Measurements from ENCODE around the gene STPG2. TPM values are rescaled to one million over a fixed set of nuclear protein-coding genes. Genes with fewer than 3 reads are reported as not detected.

Gene STPG2
- total RNA-seq, 1 experiment from 2014 or later, result 0.35 TPM

DNA sequence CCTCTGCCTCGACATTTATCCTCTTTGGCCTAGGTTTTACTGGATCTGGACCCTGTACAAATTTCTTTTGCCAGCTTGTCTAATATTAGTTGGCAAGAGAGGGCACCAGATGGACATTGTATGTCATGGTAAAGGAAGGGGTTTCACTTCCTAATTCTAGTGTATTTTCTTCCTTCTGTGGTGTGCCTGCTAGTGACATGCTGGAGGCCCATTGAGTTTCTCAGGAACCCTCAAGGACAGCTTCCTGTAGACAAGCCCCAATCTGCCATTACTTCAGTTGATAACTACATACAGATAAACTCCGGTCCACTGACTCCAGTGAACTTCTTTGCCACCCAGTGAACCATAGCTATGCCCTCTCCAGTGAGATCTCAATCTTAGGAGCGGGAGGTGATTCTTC lies 116.9 kb downstream of the STPG2 start:
- H3K36me3 ChIP-seq (ENCODE audit: low read depth), result no peaks in the 10 kb centered on the region
- no peaks in the 10 kb centered on the region for H3F3A ChIP-seq (ENCODE audit: insufficient read depth, low read depth)
- no peak for TF ChIP-seq CTCF (conservative IDR thresholded peaks at IDR 0.05)
- TF ChIP-seq EZH2 (IDR thresholded peaks at IDR 0.05; ENCODE audit: low read depth), result no peak
- H3K4me1 ChIP-seq (replicated peaks; ENCODE audit: insufficient read depth), result no peaks in the 10 kb centered on the region
- H3K4me3 ChIP-seq, result no peak overlapping the region
- no peaks in the 10 kb centered on the region for H4K20me1 ChIP-seq (ENCODE audit: insufficient read depth)
- no TSS peak for BruUV-seq (replicated peaks)
- no peaks in the 10 kb centered on the region for H3K79me2 ChIP-seq (ENCODE audit: low read depth)
- H3K9me3 ChIP-seq (ENCODE audit: insufficient read depth, low read depth), result no peaks in the 10 kb centered on the region
- ChIA-PET CTCF (no interaction called here), POLR2A (ENCODE audit: unreplicated experiment) (no interaction called here)
- no peaks in the 10 kb centered on the region for H3K9me2 ChIP-seq (ENCODE audit: insufficient read depth)
- H3K4me2 ChIP-seq, result no peak overlapping the region
- intact Hi-C loops (cut with micrococcal nuclease; ENCODE audit: unreplicated experiment), result no loop called here
- H3K27ac ChIP-seq, result no peak overlapping the region
- no peaks in the 10 kb centered on the region for H3K27me3 ChIP-seq (ENCODE audit: insufficient read depth, low read depth)
- H2AFZ ChIP-seq, result 0 out of 2 replicates have a peak overlapping the region, but pooled peaks have one; percentile 27
- DNase-seq, result no peak

- Histone ChIP-seq H3K79me2 (ENCODE audit: low read depth) (no peaks in the 10 kb centered on the region), H3K4me2 (no peak overlapping the region), H3K9me2 (ENCODE audit: insufficient read depth) (no peaks in the 10 kb centered on the region), H2AFZ (no peak overlapping the region), H4K20me1 (ENCODE audit: insufficient read depth) (no peaks in the 10 kb centered on the region), H3K36me3 (ENCODE audit: low read depth) (no peaks in the 10 kb centered on the region), H3K27ac (no peak overlapping the region), H3K27me3 (ENCODE audit: insufficient read depth, low read depth) (no peaks in the 10 kb centered on the region), H3F3A (ENCODE audit: insufficient read depth, low read depth) (no peaks in the 10 kb centered on the region), H3K4me3 (no peak overlapping the region), H3K9me3 (ENCODE audit: insufficient read depth, low read depth) (no peaks in the 10 kb centered on the region), H3K4me1 (replicated peaks; ENCODE audit: insufficient read depth) (no peaks in the 10 kb centered on the region)
- no TSS peak for BruUV-seq (replicated peaks)
- intact Hi-C loops (cut with micrococcal nuclease; ENCODE audit: unreplicated experiment), result no loop called here
- CTCF ChIA-PET, result no interaction called here
- no peak for TF ChIP-seq EZH2 (IDR thresholded peaks at IDR 0.05; ENCODE audit: low read depth)
- TF ChIP-seq CTCF (conservative IDR thresholded peaks at IDR 0.05), result no peak
- DNase-seq, result no peak
- POLR2A ChIA-PET (ENCODE audit: unreplicated experiment), result no interaction called here
These were observed 136.4 kb downstream of the STPG2 start for GRCh38 chr4:98006814-98007412.

GRCh38 chr4:98006060-98006459 lies 137.2 kb downstream of the STPG2 start:
- TF ChIP-seq EZH2 (IDR thresholded peaks at IDR 0.05; ENCODE audit: low read depth) (no peak), CTCF (conservative IDR thresholded peaks at IDR 0.05) (no peak)
- DNase-seq, result no peak
- H3K9me3 ChIP-seq (ENCODE audit: insufficient read depth, low read depth), result no peaks in the 10 kb centered on the region
- no peaks in the 10 kb centered on the region for H3F3A ChIP-seq (ENCODE audit: insufficient read depth, low read depth)
- intact Hi-C loops (cut with micrococcal nuclease; ENCODE audit: unreplicated experiment), result no loop called here
- no peaks in the 10 kb centered on the region for H3K27me3 ChIP-seq (ENCODE audit: insufficient read depth, low read depth)
- H3K36me3 ChIP-seq (ENCODE audit: low read depth), result no peaks in the 10 kb centered on the region
- no peak overlapping the region for H2AFZ ChIP-seq
- H3K4me2 ChIP-seq, result no peak overlapping the region
- H3K27ac ChIP-seq, result no peak overlapping the region
- H3K9me2 ChIP-seq (ENCODE audit: insufficient read depth), result no peaks in the 10 kb centered on the region
- POLR2A ChIA-PET (ENCODE audit: unreplicated experiment), result no interaction called here
- CTCF ChIA-PET, result no interaction called here
- H3K79me2 ChIP-seq (ENCODE audit: low read depth), result no peaks in the 10 kb centered on the region
- no TSS peak for BruUV-seq (replicated peaks)
- H3K4me3 ChIP-seq, result no peak overlapping the region
- no peaks in the 10 kb centered on the region for H4K20me1 ChIP-seq (ENCODE audit: insufficient read depth)
- no peaks in the 10 kb centered on the region for H3K4me1 ChIP-seq (replicated peaks; ENCODE audit: insufficient read depth)
